GM13977 (cell line): ENCODE results near the gene SIK1.

Source experiments
- DNase-seq: peaks from one replicate; pipeline ENCODE4 v3.0.0; 2012; ENCODE audit warnings: low spot score
- CTCF ChIP-seq: IDR thresholded peaks from 2 replicates; pipeline ENCODE4 v1.5.1; 2012; ENCODE audit warnings: mild to moderate bottlenecking, control low read depth; ENCODE audit not compliant: insufficient read depth; ENCODE audit errors: extremely low read depth, missing control alignments
- in situ Hi-C: fragments of 300-500 bp; cut with MboI; formaldehyde crosslinking; loops from one replicate; pipeline ENCODE4 v1.12.0; 2022; ENCODE audit warnings: low sequenced_read_pairs, low pct_unique_long_range_greater_than_20kb, mixed read lengths, inconsistent platforms; ENCODE audit not compliant: unreplicated experiment

Gene SIK1

GRCh38 chr21:43368685-43369084 is 58.2 kb downstream of the SIK1 start:
- DNase-seq, result no peak
- no peak for TF ChIP-seq CTCF
- in situ Hi-C loops, result no loop called here

GRCh38 chr21:43367859-43368258 is 59.1 kb downstream of the SIK1 start:
- DNase-seq, result no peak
- no peak for TF ChIP-seq CTCF
- in situ Hi-C loops, result no loop called here

GRCh38 chr21:43367296-43367695 is 59.6 kb downstream of the SIK1 start:
- no peak for TF ChIP-seq CTCF
- no peak for DNase-seq
- in situ Hi-C loops, result no loop called here

GRCh38 chr21:43366656-43367055 is 60.3 kb downstream of the SIK1 start:
- no peak for DNase-seq
- TF ChIP-seq CTCF, result no peak
- in situ Hi-C loops, result no loop called here

GRCh38 chr21:43365611-43366426 is 61.1 kb downstream of the SIK1 start:
- in situ Hi-C loops, result no loop called here
- DNase-seq, result no peak
- TF ChIP-seq CTCF, result no peak

GRCh38 chr21:43364851-43365424 is 62.0 kb downstream of the SIK1 start:
- in situ Hi-C loops, result no loop called here
- no peak for DNase-seq
- TF ChIP-seq CTCF, result no peak
